H1 (cell line): Measurements from ENCODE around the gene BRMS1. TPM values are rescaled to one million over a fixed set of nuclear protein-coding genes. Genes with fewer than 3 reads are reported as not detected.

ENCODE experiments used
- CTCF ChIA-PET: fragments of 300-600 bp; sonication (Branson Sonifier 250); formaldehyde crosslinking; loops from one replicate; lab custom pipeline; 2021; ENCODE audit not compliant: partially characterized antibody; lab: Charles Lee
- POLR2A ChIA-PET: fragments of 300-600 bp; sonication (Branson Sonifier 250); formaldehyde crosslinking; loops from one replicate; lab custom pipeline; 2021; ENCODE audit warnings: inconsistent platforms; ENCODE audit not compliant: partially characterized antibody; lab: Charles Lee
- DNase-seq, 2 experiments: peaks; one replicate each; pipeline versions ENCODE4 v3.0.0 to v3.0.0-alpha.2; 2010 to 2022; ENCODE audit warnings: low spot score in 2 of 2, low read depth in 1 of 2, mixed read lengths in 1 of 2
- FAIRE-seq: peaks from 2 replicates; lab custom pipeline; 2011; peaks lifted over from hg19 to GRCh38; lab: Jason Lieb, UNC
- H2AFZ ChIP-seq: 2 replicates; pipeline ENCODE4 v1.8.1; 2012; ENCODE audit warnings: low read length, inconsistent platforms
- H2AK5ac ChIP-seq: 2 replicates; pipeline ENCODE4 v1.6.1; 2013; ENCODE audit warnings: low read depth, low read length
- H2BK120ac ChIP-seq: replicated peaks from 2 replicates; pipeline ENCODE3; 2013; ENCODE audit warnings: low read depth, low read length, inconsistent platforms
- H2BK12ac ChIP-seq: 2 replicates; pipeline ENCODE4 v1.6.1; 2013; ENCODE audit warnings: low read depth, low read length
- H2BK15ac ChIP-seq: 2 replicates; pipeline ENCODE4 v1.6.1; 2013; ENCODE audit warnings: low read length
- H2BK20ac ChIP-seq: 2 replicates; pipeline ENCODE4 v1.6.1; 2013; ENCODE audit warnings: low read length
- H2BK5ac ChIP-seq: 2 replicates; pipeline ENCODE4 v1.6.1; 2013; ENCODE audit warnings: low read depth, low read length
- H3K14ac ChIP-seq: 2 replicates; pipeline ENCODE4 v1.6.1; 2013; ENCODE audit warnings: inconsistent platforms; ENCODE audit not compliant: insufficient read length
- H3K18ac ChIP-seq: 2 replicates; pipeline ENCODE4 v1.6.1; 2013; ENCODE audit warnings: low read length; ENCODE audit errors: extremely low read depth
- H3K23ac ChIP-seq: 2 replicates; pipeline ENCODE4 v1.6.1; 2013; ENCODE audit warnings: inconsistent platforms; ENCODE audit not compliant: insufficient read length
- H3K23me2 ChIP-seq: 2 replicates; pipeline ENCODE4 v1.6.1; 2013; ENCODE audit warnings: low read depth, low read length
- H3K27ac ChIP-seq: 2 replicates; pipeline ENCODE4 v1.6.1; 2011; ENCODE audit warnings: low read depth, low read length, inconsistent platforms
- H3K27me3 ChIP-seq, 4 experiments: replicated peaks in 1 of 4; 1 replicate in 1 of 4; 2 replicates in 3 of 4; pipeline versions ENCODE4 v1.6.1 to v1.8.1; 2011 to 2013; ENCODE audit warnings: low read length in 3 of 4, mild to moderate bottlenecking in 3 of 4, inconsistent platforms in 2 of 4, mixed read lengths in 2 of 4, moderate library complexity in 1 of 4; ENCODE audit not compliant: control insufficient read depth in 3 of 4, insufficient read depth in 3 of 4; ENCODE audit errors: extremely low read depth in 1 of 4
- H3K36me3 ChIP-seq, 4 experiments: 2 replicates each; pipeline versions ENCODE4 v1.6.1 to v1.8.1; 2011 to 2013; ENCODE audit warnings: mild to moderate bottlenecking in 4 of 4, low read length in 3 of 4, moderate library complexity in 2 of 4, control low read depth in 1 of 4, inconsistent platforms in 1 of 4; ENCODE audit not compliant: insufficient read depth in 4 of 4, control insufficient read depth in 2 of 4
- H3K4ac ChIP-seq: replicated peaks from 2 replicates; pipeline ENCODE3; 2013; ENCODE audit warnings: low read length, low read depth, mixed read lengths, inconsistent platforms; ENCODE audit not compliant: insufficient read length
- H3K4me1 ChIP-seq, 4 experiments: replicated peaks in 1 of 4; 1 replicate in 1 of 4; 2 replicates in 3 of 4; pipeline versions ENCODE4 v1.6.1 to v1.8.1; 2011 to 2013; ENCODE audit warnings: low read length in 3 of 4, inconsistent platforms in 2 of 4, mixed read lengths in 1 of 4; ENCODE audit not compliant: insufficient read depth in 4 of 4, control insufficient read depth in 3 of 4
- H3K4me2 ChIP-seq, 2 experiments: 2 replicates each; pipeline versions ENCODE4 v1.6.1 to v1.8.1; 2011 to 2013; ENCODE audit warnings: low read depth in 2 of 2, low read length in 2 of 2, control low read depth in 1 of 2, inconsistent platforms in 1 of 2, mild to moderate bottlenecking in 1 of 2; ENCODE audit not compliant: insufficient read depth in 1 of 2
- H3K4me3 ChIP-seq, 4 experiments: fragments of 200-600, 300-600 bp in 1 of 4; sonication (generic), shearing (Covaris generic), sonication (Bioruptor Twin) in 1 of 4; 2 replicates each; pipeline versions ENCODE4 v1.5.1 to v1.8.1; 2011 to 2016; ENCODE audit warnings: low read length in 4 of 4, low read depth in 3 of 4, control low read depth in 2 of 4, inconsistent platforms in 2 of 4, mild to moderate bottlenecking in 2 of 4, mixed read lengths in 1 of 4, moderate library complexity in 1 of 4; ENCODE audit not compliant: insufficient read depth in 2 of 4; ENCODE audit errors: extremely low read depth in 1 of 4
- H3K56ac ChIP-seq: replicated peaks from 2 replicates; pipeline ENCODE3; 2013; ENCODE audit warnings: low read depth, mild to moderate bottlenecking, mixed read lengths, low read length, inconsistent platforms; ENCODE audit not compliant: insufficient read length
- H3K79me1 ChIP-seq: 2 replicates; pipeline ENCODE4 v1.6.1; 2013; ENCODE audit warnings: low read depth, low read length, control low read depth
- H3K79me2 ChIP-seq, 2 experiments: 2 replicates each; pipeline versions ENCODE4 v1.6.1 to v1.8.1; 2012 to 2013; ENCODE audit warnings: low read length in 2 of 2, mild to moderate bottlenecking in 2 of 2, inconsistent platforms in 1 of 2; ENCODE audit not compliant: insufficient read depth in 2 of 2, control insufficient read depth in 1 of 2
- H3K9ac ChIP-seq, 4 experiments: replicated peaks in 1 of 4; 1 replicate in 1 of 4; 2 replicates in 3 of 4; pipeline versions ENCODE4 v1.6.1 to v1.8.1; 2011 to 2013; ENCODE audit warnings: low read depth in 3 of 4, low read length in 3 of 4, control low read depth in 2 of 4, mild to moderate bottlenecking in 2 of 4, moderate library complexity in 2 of 4, inconsistent platforms in 1 of 4; ENCODE audit errors: extremely low read depth in 1 of 4
- H3K9me3 ChIP-seq, 2 experiments: 2 replicates each; pipeline versions ENCODE4 v1.6.1 to v1.8.1; 2012 to 2013; ENCODE audit warnings: mild to moderate bottlenecking in 2 of 2, moderate library complexity in 2 of 2, control low read depth in 1 of 2, inconsistent platforms in 1 of 2, low read depth in 1 of 2, low read length in 1 of 2, mixed read lengths in 1 of 2; ENCODE audit not compliant: insufficient read depth in 2 of 2
- H4K20me1 ChIP-seq, 2 experiments: replicated peaks in 1 of 2; 2 replicates each; pipeline versions ENCODE3 to v1.8.1; 2011 to 2013; ENCODE audit warnings: inconsistent platforms in 2 of 2, low read length in 2 of 2, mild to moderate bottlenecking in 1 of 2; ENCODE audit not compliant: insufficient read depth in 2 of 2, control insufficient read depth in 1 of 2
- H4K5ac ChIP-seq: 2 replicates; pipeline ENCODE4 v1.6.1; 2013; ENCODE audit warnings: low read length, low read depth, mixed read lengths, inconsistent platforms; ENCODE audit not compliant: insufficient read length
- H4K8ac ChIP-seq: 2 replicates; pipeline ENCODE4 v1.8.0; 2013; ENCODE audit warnings: mild to moderate bottlenecking, moderate library complexity, low read length, inconsistent platforms; ENCODE audit not compliant: insufficient read depth; ENCODE audit errors: extremely low read depth
- H4K91ac ChIP-seq: replicated peaks from 2 replicates; pipeline ENCODE3; 2013; ENCODE audit warnings: low read length, mixed read lengths, inconsistent platforms; ENCODE audit not compliant: insufficient read length
- CEBPB ChIP-seq: IDR thresholded peaks from 2 replicates; pipeline ENCODE4 v1.6.1; 2012; ENCODE audit warnings: low read depth, low read length
- NRF1 ChIP-seq: IDR thresholded peaks from 2 replicates; pipeline ENCODE4 v1.6.1; 2011; ENCODE audit warnings: mild to moderate bottlenecking, low read depth, low read length, improper control_type of control experiment
- PHF8 ChIP-seq: fragments of 200-600 bp; sonication (generic); conservative IDR thresholded peaks from 2 replicates; pipeline ENCODE4 v1.7.1; 2012; ENCODE audit warnings: low read depth, mild to moderate bottlenecking, inconsistent platforms, low read length, moderate library complexity
- POU5F1 ChIP-seq: IDR thresholded peaks from 2 replicates; pipeline ENCODE4 v1.6.1; 2011; ENCODE audit warnings: low read depth, mild to moderate bottlenecking, low read length, moderate library complexity
- RNF2 ChIP-seq: fragments of 200-900, 300-1000 bp; sonication (generic); IDR thresholded peaks from 2 replicates; pipeline ENCODE4 v1.7.1; 2016; ENCODE audit warnings: borderline replicate concordance, low read depth, mild to moderate bottlenecking, antibody characterized with exemption, low read length; ENCODE audit not compliant: poor library complexity, severe bottlenecking; ENCODE audit errors: missing control alignments
- TAF7 ChIP-seq: optimal IDR thresholded peaks from 2 replicates; pipeline ENCODE3; 2011; ENCODE audit warnings: low read depth, mild to moderate bottlenecking, inconsistent platforms, low read length, moderate library complexity, borderline replicate concordance
- TEAD4 ChIP-seq: IDR thresholded peaks from 2 replicates; pipeline ENCODE4 v1.6.1; 2012; ENCODE audit warnings: low read depth, low read length, inconsistent platforms, mixed read lengths
- ZNF274 ChIP-seq: IDR thresholded peaks from 2 replicates; pipeline ENCODE4 v1.7.0; 2012; ENCODE audit warnings: low read length, borderline replicate concordance; ENCODE audit errors: extremely low read depth
- WGBS, 2 experiments: shearing (Covaris generic) in 1 of 2; methylation state at CpG; one replicate each; pipeline versions ENCODE4 v1.1.6 to v1.1.7; 2013 to 2015; ENCODE audit warnings: low lambda C conversion rate in 2 of 2, mixed read lengths in 2 of 2, inconsistent platforms in 1 of 2, low coverage in 1 of 2, missing lambda C conversion rate in 1 of 2; ENCODE audit not compliant: insufficient replicate concordance in 2 of 2, insufficient coverage in 1 of 2, insufficient read length in 1 of 2; ENCODE audit errors: extremely low coverage in 1 of 2, missing lambda C conversion rate in 1 of 2; 5-methylcytosine and 5-hydroxymethylcytosine counted together
- polyA plus RNA-seq, 7 experiments: library from polyadenylated mRNA; depleted of rRNA in 3 of 7; stranded (reverse) in 5 of 7; unstranded in 2 of 7; fragments of >200 nt in 5 of 7; fragments of 200-250 nt in 2 of 7; gene quantifications; 1 replicate in 5 of 7; 2 replicates in 1 of 7; 4 replicates in 1 of 7; pipeline versions ENCODE4 v1.2.1 to v1.2.3, GENCODE V29; 2011 to 2013; ENCODE audit warnings: missing spikeins in 2 of 7, mixed read lengths in 2 of 7
- total RNA-seq: library from RNA; stranded (reverse); fragmentation: NEBNext Ultra II Directional; extraction: Animal tissue kit (Norgen Biotek cat#: 25700); gene quantifications from 2 replicates; pipeline ENCODE4 v1.2.1, GENCODE V29; 2021

The BRMS1 gene
- total and polyA plus RNA-seq, 2 of the 8 experiments (the other 6 are each of a cell fraction or from before 2014, with no cell fraction given) = 39.2 to 46.1 TPM

GRCh38 chr11:66299186-66299585 is 45.7 kb downstream of the BRMS1 start:
- no peak overlapping the region for H2BK120ac ChIP-seq
- H2BK15ac ChIP-seq = no peak overlapping the region
- H3K4me2 ChIP-seq = no peak overlapping the region
- H3K4me1 ChIP-seq = peaks cover 4 to 13% (median 6%) of the 10 kb centered on the region in 4 experiments; a peak in 6 of 7 replicates
- H3K27me3 ChIP-seq = peaks cover 0 to 3% (median 0%) of the 10 kb centered on the region in 4 experiments; a peak in 1 of 7 replicates
- POLR2A ChIA-PET = interaction anchor here (0.6 to 2.3 kb wide), 5 partner anchors 10 to 182 kb away, joined by 3 to 8 read pairs (median 5); partner anchors contain the start of gene YIF1A
- H3K14ac ChIP-seq = no peak overlapping the region
- H3K23ac ChIP-seq = no peak overlapping the region
- TF ChIP-seq ZNF274 = no peak
- no peak for TF ChIP-seq POU5F1
- no peak for TF ChIP-seq TEAD4
- TF ChIP-seq PHF8 = no peak
- no peak for TF ChIP-seq TAF7
- TF ChIP-seq CEBPB = no peak
- TF ChIP-seq RNF2 = no peak
- no peak for TF ChIP-seq NRF1
- H3K79me2 ChIP-seq = no peaks in the 10 kb centered on the region
- no peak overlapping the region for H3K9ac ChIP-seq
- no peak overlapping the region for H3K4ac ChIP-seq
- no peak overlapping the region for H3K4me3 ChIP-seq
- WGBS, 2 experiments = 87% methylated on average over 3 of the region's 3 CpGs; no CpG with 5 or more reads in 1 of the 2 experiments
- no peaks in the 10 kb centered on the region for H3K79me1 ChIP-seq
- no peak overlapping the region for H3K18ac ChIP-seq
- no peak for DNase-seq
- no peak overlapping the region; the same call in 1 of the 2 replicates for H2AK5ac ChIP-seq
- H4K8ac ChIP-seq = no peak overlapping the region
- H4K20me1 ChIP-seq = peaks cover 0 to 1% of the 10 kb centered on the region in 2 experiments
- no peak overlapping the region for H2BK20ac ChIP-seq
- no peaks in the 10 kb centered on the region for H3K9me3 ChIP-seq
- no peak overlapping the region for H4K91ac ChIP-seq
- H2BK5ac ChIP-seq = no peak overlapping the region
- H3K27ac ChIP-seq = no peak overlapping the region
- no peak for FAIRE-seq
- H3K56ac ChIP-seq = no peak overlapping the region
- no peak overlapping the region for H2AFZ ChIP-seq
- no peak overlapping the region for H2BK12ac ChIP-seq
- H3K23me2 ChIP-seq = no peaks in the 10 kb centered on the region
- no peaks in the 10 kb centered on the region for H3K36me3 ChIP-seq
- CTCF ChIA-PET = interaction anchor here (1.5 to 6.6 kb wide), 4 partner anchors 12 to 45 kb away, joined by 3 to 75 read pairs (median 22); partner anchors contain the start of gene CD248
- no peak overlapping the region for H4K5ac ChIP-seq
